Upper lobe of left lung (tissue), 4 donors: ENCODE measurements around the gene KCNJ1.

Experiments
- CTCF ChIP-seq, 6 experiments: fragments of 450-650 bp in 4 of 6; fragments of 200-600 bp in 2 of 6; sonication (generic) in 2 of 6; IDR thresholded peaks; one replicate each; pipeline ENCODE4 v1.5.1; 2016 to 2019; ENCODE audit warnings: antibody characterized with exemption in 6 of 6
- POLR2A ChIP-seq, 4 donors: fragments of 450-650 bp; IDR thresholded peaks; one replicate each; pipeline ENCODE4 v1.5.1; 2016 to 2017; ENCODE audit warnings: antibody characterized with exemption in 4 of 4, mild to moderate bottlenecking in 2 of 4

GRCh38 chr11:128876133-128876650 lies 9.1 kb upstream of the KCNJ1 start:
- TF ChIP-seq CTCF (IDR thresholded peaks at IDR 0.05) (no peak), POLR2A (IDR thresholded peaks at IDR 0.05) (no peak)
